Measurements from ENCODE around the gene NLRP11.
A peak's percentile ranks its signal among the peaks of the same experiment; 100 is the strongest.

The NLRP11 gene

GRCh38 chr19:55831846-55832245 lies at the start of gene NLRP11:
TSS of gene NLRP11 (minus strand) at chr19:55831999. CDS start at chr19:55818174, 13,825 bp downstream.
- no peak for DNase-seq

- no peak for DNase-seq
Observed at GRCh38 chr19:55877211-55877610, 45.4 kb upstream of the NLRP11 start.

- no peak for DNase-seq
Observed at GRCh38 chr19:55870736-55871135, 38.9 kb upstream of the NLRP11 start.

- DNase-seq: no peak
Observed at GRCh38 chr19:55867101-55867500, 35.3 kb upstream of the NLRP11 start.

GRCh38 chr19:55866521-55866920 lies 34.7 kb upstream of the NLRP11 start:
- no peak for DNase-seq

- no peak for DNase-seq
Observed at GRCh38 chr19:55858969-55859368, 27.2 kb upstream of the NLRP11 start.

- no peak for DNase-seq
Observed at GRCh38 chr19:55858401-55858800, 26.6 kb upstream of the NLRP11 start.

GRCh38 chr19:55857974-55858373 lies 26.2 kb upstream of the NLRP11 start:
- no peak for DNase-seq

GRCh38 chr19:55857149-55857548 lies 25.4 kb upstream of the NLRP11 start:
- no peak for DNase-seq

GRCh38 chr19:55855160-55855559 lies 23.4 kb upstream of the NLRP11 start:
- DNase-seq: no peak

- no peak for DNase-seq
Observed at GRCh38 chr19:55838906-55839305, 7.1 kb upstream of the NLRP11 start.

- no peak for DNase-seq
Observed at GRCh38 chr19:55838251-55838650, 6.5 kb upstream of the NLRP11 start.

GRCh38 chr19:55836340-55836739 lies 4.5 kb upstream of the NLRP11 start, which contains the start of gene NLRP4:
TSS of gene NLRP4 (plus strand) at chr19:55836540. CDS start at chr19:55852081, 15,541 bp downstream.
- no peak for DNase-seq

- DNase-seq: no peak
Observed at GRCh38 chr19:55832676-55833075, 877 bp upstream of the NLRP11 start.

GRCh38 chr19:55830656-55831055 lies 1.1 kb downstream of the NLRP11 start:
- DNase-seq: no peak

- peak in 3 of 14 donors; percentile 0 to 9 (median 0) for DNase-seq
Observed at GRCh38 chr19:55820037-55820436, 11.8 kb downstream of the NLRP11 start.

- no peak for DNase-seq
Observed at GRCh38 chr19:55813906-55814305, 17.9 kb downstream of the NLRP11 start.

- no peak for DNase-seq
Observed at GRCh38 chr19:55812449-55812848, 19.4 kb downstream of the NLRP11 start.

GRCh38 chr19:55811340-55811739 lies 20.5 kb downstream of the NLRP11 start:
- DNase-seq: no peak

- DNase-seq: peak in 1 of 14 donors; percentile 0
Observed at GRCh38 chr19:55809381-55810058, 22.3 kb downstream of the NLRP11 start.

- no peak for DNase-seq
Observed at GRCh38 chr19:55802281-55802680, 29.5 kb downstream of the NLRP11 start.

GRCh38 chr19:55801416-55801815 lies 30.4 kb downstream of the NLRP11 start:
- DNase-seq: no peak

- no peak for DNase-seq
Observed at GRCh38 chr19:55795021-55795420, 36.8 kb downstream of the NLRP11 start.

- no peak for DNase-seq
Observed at GRCh38 chr19:55781112-55781511, 50.7 kb downstream of the NLRP11 start.

GRCh38 chr19:55778331-55778730 lies 53.5 kb downstream of the NLRP11 start:
- no peak for DNase-seq

Measured in C1 segment of cervical spinal cord (tissue), 14 donors.